GM19238 (cell line): ENCODE measurements around the gene PXT1.

Experiments
- DNase-seq: peaks from one replicate; pipeline ENCODE4 v3.0.0; 2011; ENCODE audit warnings: low spot score; ENCODE audit not compliant: insufficient read length

Gene PXT1

GRCh38 chr6:36346486-36347273 lies 96.0 kb downstream of the PXT1 start:
- no peak for DNase-seq

- DNase-seq = no peak
Observed at GRCh38 chr6:36345681-36346466, 96.8 kb downstream of the PXT1 start.

GRCh38 chr6:36343109-36343680 lies 99.5 kb downstream of the PXT1 start:
- DNase-seq = no peak

- peak; percentile 66 for DNase-seq
Observed at GRCh38 chr6:36340618-36341454, 101.8 kb downstream of the PXT1 start.
